Spleen (tissue), 7 donors: Measurements from ENCODE around the gene DIRAS1.

Experiments used
- CTCF ChIP-seq, 11 experiments: fragments of 200-600 bp in 7 of 11; fragments of 450-650 bp in 4 of 11; sonication (generic) in 4 of 11; IDR thresholded peaks in 8 of 11; conservative IDR thresholded peaks in 3 of 11; 1 replicate in 7 of 11; 2 replicates in 4 of 11; pipeline versions ENCODE4 v1.4.0 to v1.8.0; 2016 to 2021; ENCODE audit warnings: antibody characterized with exemption in 11 of 11, inconsistent platforms in 4 of 11, mild to moderate bottlenecking in 1 of 11
- POLR2A ChIP-seq, 3 donors: fragments of 450-650 bp; IDR thresholded peaks; one replicate each; pipeline ENCODE4 v1.5.1; 2017; ENCODE audit warnings: antibody characterized with exemption in 3 of 3, mild to moderate bottlenecking in 1 of 3
- POLR2AphosphoS5 ChIP-seq, 3 donors: sonication (generic); formaldehyde crosslinking; IDR thresholded peaks; one replicate each; pipeline ENCODE4 v1.5.1; 2017; ENCODE audit warnings: antibody characterized with exemption in 3 of 3
- donor health status: DM: no; HTN: no; CAD: no; lungs with moderate emphysema.
- donor health status: DM: no; HTN: no; CAD: no.
- donor health status: DM: no; HTN: no; CAD: no.

GRCh38 chr19:2706251-2706650 lies 14.9 kb downstream of the DIRAS1 start:
- TF ChIP-seq POLR2AphosphoS5 (IDR thresholded peaks at IDR 0.05) (no peak), CTCF (IDR thresholded peaks at IDR 0.05 in 8 of 11, conservative IDR thresholded peaks at IDR 0.05 in 3 of 11) (no peak), POLR2A (IDR thresholded peaks at IDR 0.05) (no peak)
